CD4-positive, alpha-beta T cell treated with Interleukin-4 for 1 hour (primary cell): ENCODE data around the gene PRKAG2.

ENCODE experiments used
- DNase-seq, 2 donors: peaks; one replicate each; pipeline ENCODE4 v3.0.0-alpha.2; 2020 to 2022

PRKAG2 gene

DNA sequence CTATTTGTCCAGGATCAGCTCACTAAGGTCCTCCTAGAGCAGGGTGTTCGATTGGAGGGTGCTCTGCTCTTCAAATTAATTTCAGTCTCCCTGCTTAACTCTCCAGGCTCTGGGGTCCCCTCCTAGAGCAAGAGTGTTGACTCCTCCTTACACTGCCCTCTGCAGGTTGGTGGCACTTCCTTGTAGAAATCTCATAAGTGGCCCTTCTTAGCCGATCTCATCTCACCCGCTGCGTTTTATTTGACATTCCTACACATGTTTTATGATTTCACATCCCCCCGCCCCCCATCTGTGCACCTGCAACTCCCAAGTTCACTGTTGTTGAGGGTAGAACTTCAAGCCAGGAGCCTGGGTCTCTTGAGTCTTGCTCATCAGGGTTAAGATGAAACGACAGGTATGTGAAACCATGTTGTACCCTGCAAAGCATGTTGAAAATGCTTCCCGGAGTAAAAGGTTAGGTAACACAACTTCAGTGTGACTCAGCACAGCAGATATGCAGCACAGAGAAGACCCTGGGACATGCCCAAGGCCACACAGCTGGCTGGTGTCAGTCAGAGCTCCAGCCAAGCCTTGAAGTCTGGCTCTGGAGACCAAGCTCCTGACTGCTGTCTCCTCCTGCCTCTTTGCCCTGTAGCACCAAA is 171.2 kb downstream of the PRKAG2 start:
- DNase-seq = no peak

DNA sequence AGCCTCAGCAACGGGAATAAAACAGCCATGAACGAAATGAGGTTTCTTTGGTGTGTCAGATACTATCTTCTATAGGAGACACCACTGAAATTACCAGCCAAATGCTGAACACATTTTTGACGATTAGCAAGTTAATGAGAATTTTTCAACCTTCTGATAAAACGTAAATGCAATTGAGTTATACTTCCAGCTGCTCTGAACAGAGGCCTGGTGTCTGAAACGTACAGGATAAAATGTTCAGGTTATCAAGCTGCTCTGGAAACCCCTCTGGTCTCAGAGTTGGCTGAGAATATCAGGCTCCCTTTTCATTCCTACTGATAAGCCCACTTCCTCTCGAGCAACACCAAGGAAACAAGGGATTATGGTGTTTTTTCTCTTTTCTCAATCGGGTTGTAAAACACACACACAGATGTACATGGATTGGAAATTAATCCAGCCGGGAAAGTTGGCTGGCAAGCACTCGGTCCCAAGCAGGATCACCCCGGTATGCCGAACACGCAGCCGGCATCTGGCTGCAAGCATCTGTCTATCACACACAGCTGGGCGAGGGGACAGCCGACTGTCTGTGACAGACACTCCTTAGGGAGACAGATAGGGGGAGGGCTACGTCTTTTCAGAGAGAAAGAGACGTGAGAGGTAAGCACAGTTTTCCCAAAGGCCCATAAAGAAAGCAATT is 171.8 kb downstream of the PRKAG2 start:
- no peak for DNase-seq

DNA sequence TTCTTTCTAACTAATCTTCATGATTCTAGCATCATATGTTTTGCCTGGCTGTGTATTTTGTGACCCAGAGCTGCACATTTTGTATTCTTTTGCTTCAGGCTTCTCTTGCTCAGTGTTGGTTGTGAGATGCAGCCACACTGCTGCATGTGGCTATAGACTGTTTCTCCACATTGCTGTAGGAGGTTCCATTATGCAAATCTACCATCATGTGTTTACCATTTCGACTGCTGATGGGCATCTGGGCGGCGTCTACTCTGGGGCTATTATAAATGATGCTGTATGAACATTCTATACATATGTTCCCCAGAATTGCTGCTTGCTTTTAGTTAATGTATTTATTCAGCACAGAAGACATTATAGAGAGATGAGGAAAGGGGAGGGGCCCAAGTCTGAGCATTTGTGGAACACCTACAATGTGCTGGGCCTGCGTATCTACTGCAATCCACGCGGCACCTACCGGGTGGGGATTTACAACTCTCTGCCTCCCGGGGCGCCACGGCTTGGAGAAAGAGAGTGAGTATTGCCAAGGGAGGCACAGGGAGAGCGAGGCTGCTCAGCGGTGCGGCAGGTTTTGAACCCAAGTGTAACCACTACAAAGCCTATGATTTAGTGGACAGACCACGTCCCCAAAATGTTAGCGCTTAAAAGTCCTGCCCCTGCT is 172.5 kb downstream of the PRKAG2 start:
- DNase-seq = no peak

DNA sequence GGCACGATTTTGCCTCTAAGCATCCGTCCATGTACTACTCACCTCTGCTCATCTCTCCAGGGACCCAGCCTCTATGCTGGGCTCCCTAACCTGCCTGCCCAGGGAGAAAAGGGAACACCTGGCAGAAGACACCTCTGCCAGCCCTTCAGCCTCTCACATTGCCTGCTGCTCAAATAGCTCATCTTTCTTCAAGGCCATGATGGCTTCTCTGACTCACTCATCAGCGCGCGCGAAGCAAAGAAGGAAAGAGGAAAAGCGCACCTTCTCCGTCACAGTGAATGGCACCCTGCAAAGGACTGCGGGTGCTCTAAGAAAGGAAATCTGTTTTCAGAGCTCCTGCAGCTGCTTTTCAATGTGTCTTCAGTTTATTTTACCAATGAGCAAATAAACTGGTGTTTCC is 174.0 kb downstream of the PRKAG2 start:
- DNase-seq = no peak

DNA sequence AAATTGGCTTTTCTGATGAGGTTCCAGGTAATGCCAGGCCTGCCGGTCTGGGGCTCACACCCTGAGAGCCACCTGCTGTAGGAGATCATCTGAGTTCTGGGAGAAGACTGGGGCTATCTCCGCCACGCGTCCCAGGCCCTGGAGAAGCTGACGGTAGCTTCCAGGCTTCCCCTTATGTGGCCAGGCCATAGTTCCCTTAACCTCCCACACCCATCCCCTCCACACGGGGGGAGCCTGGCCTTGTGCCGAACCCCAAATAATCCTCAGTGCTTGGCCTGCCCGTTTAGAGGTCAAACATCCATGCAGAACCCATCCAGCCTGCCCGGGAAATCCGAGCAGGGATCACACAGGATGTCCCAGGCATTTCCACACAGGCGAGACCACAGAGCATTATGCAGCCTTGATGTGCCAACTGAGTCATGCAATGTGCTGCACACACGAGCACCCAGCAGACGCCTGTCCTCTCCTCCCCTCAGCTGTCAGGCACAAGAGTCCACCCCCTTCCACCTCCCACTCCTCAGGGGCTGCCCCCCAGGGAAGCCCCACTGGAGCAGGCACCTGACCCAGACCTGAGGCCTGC is 176.2 kb downstream of the PRKAG2 start:
- DNase-seq = no peak

DNA sequence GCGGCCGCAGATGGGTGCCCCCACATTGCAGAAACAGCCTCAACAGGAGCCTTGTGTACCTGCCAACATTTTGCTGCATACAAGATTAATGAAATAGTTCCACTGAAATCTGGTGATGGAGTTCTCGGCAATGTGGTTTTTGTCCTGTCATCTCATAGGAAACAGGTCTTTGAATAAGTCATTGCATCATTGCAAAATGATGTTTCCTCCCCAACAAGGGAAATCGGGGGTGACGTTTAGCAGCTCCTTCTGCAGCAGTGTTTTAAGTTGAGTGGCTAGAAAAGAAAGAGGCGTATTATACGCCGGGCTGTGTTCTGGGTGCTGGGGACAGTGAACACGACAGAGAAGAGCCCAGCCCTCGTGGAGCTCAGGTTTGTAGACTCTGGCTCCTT is 177.0 kb downstream of the PRKAG2 start:
- DNase-seq = peak in 1 of 2 donors; percentile 14

DNA sequence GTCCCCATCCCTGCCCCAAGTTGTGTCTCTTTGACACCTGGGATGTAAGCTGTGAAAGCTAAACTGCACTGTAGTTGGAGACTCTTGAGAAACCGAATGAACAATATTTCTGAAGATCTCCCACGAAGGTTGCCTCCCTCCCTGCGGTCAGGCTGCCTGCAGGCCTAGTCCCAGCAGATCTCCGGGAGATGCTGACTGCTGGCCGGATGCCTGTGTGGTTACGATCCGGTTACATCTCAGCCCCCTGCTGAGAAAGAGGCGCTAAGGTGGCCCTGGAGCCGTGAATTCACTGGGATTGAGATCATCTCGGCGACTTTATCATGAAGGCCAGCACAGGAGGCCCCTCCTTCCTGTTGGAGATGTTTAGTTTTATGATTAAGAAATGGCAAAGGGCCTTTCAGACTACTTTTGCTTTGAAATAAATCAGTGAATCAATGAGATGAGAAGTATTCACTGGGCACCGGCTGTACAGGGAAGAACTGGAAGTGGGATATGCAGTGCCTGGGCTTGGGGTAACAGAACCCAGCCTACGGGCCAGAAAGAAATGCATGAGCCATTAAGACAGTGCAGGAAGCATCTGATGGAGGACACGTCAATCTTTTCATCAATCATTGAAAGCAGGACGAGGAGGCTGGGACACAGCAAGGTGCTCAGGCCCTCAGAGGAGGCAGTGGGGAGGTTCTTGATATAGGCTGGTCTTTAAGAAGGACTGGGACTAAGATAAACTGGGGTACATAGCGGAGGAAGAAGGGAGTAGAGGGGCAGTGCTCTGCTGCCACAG is 177.6 kb downstream of the PRKAG2 start:
- DNase-seq = no peak

DNA sequence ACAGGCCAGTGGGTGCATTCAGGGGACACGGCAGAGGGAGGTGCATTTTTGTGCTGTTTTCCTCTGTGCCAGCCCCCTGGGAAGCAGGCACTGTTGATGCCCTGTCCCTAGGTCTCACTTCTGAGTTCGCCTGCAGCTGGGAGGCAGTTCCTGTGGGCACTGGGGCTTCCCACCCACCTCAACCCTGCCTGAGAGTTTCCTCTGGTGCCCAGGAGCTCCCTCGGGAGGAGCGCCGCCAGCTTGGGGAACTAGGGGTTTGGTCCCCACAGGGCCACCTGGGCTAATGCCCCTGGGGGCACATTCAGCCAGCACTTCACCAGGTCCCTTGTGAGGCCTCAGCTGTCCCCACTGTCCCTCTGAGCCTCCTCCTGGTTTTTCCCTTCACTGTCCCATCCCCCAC is 179.0 kb downstream of the PRKAG2 start:
- no peak for DNase-seq

DNA sequence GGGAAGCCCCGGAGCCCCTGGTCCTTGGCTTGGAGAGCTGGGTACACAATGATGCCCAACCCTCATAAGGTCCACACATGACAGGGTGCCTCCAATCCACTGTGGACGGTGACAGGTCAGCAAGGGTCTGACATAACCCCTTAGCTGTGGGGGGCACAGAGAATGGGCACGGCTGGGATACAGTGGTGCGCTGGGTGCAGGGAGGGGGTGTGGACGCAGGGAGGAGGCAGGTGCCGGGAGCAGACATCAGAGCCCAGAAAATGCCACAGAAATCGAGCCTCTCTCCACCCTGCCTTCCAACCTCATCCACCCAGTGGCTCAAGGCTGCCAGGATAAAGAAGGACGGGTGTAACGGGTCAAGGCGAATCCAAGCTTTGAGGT is 179.4 kb downstream of the PRKAG2 start:
- no peak for DNase-seq

DNA sequence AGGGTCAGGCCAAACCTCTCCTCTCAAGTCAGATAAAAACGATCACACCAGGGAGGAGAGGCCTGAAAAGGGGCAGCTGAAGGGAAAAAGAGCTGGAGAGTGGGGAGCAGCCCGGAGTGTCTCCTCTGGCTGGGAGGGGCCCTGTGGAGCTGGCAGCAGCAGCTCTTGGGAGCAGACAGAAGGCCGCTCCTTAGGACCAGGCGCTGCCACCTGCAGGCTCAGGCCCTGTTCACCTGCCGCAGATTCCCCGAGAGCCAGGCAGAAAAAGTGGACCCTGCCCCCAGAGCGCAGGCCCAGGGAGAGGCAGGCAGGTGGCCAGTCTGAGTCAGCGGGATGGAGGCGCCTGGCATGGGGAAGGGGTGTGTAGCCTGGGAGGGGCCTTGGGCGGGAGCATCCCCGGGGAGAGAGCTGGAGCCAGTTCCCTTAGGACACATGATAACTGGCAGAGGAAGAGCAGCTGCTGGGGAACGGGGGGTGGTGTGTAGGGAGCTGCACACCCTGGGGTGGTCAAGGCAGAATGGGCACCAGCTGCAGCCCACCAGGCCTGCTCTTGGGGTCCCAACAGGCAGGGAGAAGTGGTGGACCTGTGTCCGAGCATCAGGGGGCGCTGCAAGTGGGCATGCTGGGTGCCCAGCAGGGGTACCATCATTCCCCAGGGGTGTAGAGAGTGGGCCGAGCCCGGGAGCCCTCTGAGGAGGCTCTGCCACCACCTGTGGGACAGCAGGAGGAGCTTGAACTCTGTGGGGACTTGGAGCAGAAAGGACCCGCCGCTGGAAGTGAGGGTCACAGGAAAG is 180.0 kb downstream of the PRKAG2 start:
- no peak for DNase-seq

DNA sequence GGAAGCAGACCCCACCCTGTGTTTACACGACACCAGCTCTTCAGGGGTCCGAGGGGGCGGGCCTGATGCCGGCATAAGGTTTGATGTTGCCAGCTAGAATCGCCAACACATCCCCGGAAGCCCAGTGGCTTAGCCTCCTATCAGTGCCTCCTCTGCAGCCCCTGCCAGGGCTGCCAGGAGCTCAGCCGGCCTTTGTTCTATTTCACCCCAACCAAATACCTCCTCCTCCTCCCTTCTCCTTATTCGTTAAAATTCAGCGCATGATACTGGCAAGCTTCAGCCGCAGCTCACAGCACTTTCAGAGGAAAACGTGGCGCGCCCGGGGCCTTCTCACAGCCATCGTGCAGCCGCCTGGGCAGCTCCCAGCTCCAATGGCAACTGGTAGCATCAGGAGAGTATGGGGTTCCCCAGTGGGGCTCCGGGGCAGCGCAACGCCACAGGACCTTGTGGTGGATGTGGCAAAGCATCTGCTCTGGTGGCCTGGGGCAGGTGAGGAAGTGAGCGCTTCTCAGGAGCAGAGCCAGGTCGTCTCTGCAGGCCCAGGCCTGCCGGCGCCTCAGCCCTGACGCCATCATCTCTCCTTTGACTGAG is 180.9 kb downstream of the PRKAG2 start:
- no peak for DNase-seq

DNA sequence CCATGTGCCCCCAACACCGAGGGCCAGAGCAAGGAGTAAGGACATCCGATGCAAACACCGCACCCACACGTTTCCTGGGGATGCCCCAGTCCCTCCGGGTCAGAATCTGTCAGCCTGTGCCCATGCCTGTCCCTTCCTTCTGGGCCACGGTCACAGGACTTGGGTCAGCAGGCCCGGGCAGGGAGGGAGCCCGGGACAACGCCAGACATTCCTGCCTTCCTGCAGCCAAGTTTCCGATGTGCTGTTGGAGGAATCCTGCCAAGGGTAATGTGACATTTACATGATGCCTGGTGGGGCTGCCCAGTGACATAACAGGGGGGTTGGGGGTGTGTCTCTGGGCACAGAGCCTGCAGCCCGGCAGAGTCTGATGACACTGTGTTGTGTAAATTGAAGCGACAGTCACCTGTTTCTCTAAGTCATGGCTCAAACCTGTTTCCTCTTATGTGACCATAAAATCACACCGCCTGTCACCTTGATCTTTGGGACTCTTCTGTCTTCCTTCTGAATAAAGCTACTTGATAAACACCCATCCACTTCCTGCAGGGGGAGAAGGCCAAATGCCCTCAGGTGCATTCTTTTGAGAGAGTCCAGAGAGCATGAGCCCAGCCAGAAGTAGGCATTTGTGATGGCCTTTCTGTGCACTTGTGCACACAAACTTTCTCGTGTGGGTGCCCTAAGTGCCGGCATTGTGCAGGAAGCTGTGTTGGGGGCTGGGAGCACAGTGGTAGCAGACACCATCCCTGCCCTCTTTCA is 181.9 kb downstream of the PRKAG2 start:
- DNase-seq = no peak

DNA sequence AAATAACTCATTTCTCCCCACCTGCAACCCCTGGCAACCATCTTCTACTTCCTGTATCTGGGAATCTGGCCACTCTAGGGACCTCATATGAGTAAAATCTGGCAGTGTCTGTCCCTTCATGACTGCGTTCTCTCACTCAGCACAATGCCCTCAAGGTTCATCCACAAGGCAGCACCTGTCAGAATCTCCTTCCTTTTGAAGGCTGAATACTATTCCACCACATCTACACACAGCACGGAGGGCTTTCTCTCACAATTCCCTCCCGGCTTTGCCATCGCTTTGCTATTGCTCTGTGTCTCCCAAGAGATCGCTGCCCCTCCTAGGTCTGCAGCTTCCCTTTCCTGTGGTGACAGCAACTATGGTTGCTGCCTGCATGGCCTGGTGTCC is 182.5 kb downstream of the PRKAG2 start:
- no peak for DNase-seq

DNA sequence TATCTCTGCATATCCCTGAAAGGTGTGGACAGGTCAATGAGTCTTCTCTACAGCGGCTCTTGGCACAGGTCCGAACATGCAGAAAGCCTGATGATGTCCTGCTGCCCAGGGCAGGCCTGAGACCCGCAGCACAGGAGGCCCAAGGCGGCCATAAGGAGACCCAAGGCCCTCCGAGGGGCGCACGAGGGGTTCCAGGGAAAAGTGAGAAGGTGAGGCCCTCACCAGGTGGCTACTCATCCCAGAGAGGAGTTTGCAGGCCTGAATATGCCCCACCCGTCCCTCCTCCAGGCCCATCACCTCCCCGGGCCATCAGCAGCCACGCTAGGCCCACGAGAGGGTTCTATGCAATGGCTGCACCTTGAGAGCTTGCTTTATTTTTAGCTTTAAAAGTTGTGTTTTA is 183.8 kb downstream of the PRKAG2 start:
- DNase-seq = no peak

DNA sequence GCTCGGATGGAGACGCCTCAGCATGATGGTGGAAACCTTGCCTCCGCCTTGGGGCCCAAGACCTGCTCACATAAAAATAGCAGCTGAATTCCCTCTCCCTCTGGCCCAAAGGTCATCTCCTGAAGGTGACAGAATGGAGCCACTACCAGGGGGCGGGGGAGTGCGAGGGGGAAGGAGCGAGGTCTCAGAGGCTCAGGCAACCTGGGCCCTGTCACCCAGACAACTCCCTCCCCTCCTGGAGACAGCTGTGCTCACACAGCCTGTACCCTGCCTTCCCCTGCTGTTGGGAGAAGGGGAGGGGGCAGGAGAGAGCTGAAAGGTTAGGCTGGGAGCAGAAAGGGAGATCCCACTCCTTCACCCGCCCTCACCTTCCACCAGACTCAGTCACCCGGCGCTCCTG is 184.2 kb downstream of the PRKAG2 start:
- no peak for DNase-seq

DNA sequence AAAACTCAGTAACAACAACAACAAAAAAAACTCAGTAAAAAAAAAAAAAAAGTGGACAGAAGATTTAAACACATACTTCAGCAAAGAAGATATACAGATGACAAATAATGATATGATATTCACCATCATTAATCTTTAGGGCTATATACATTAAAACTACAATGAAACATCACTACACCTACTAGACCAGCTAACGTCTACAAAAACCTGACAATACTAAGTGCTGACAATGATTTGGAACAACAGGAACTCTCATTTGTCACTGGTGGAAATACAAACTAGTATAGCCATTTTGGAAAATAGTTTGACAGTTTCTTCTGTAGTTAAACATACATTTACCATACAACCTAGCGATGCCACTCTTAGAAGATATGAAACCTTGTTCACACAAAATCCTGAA is 185.5 kb downstream of the PRKAG2 start:
- no peak for DNase-seq

DNA sequence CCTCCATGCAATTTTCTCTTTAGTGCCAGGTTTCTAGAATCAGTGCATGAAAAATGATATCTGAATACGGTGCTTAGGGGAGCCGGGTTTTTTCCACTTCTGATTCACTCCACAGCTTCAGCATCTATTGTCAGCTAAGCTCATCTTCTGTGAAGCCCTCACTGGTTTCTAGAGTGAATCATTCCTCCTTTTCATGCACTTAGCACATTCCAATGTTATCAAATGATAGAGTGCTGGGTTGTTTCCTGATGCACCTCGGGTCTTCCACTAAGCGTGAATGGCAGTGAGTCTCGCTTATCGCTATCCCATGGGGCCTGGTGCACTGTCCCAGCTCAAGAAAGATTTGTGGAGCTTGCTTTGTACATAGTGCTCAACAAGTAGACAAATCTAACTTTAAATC is 186.3 kb downstream of the PRKAG2 start:
- no peak for DNase-seq

DNA sequence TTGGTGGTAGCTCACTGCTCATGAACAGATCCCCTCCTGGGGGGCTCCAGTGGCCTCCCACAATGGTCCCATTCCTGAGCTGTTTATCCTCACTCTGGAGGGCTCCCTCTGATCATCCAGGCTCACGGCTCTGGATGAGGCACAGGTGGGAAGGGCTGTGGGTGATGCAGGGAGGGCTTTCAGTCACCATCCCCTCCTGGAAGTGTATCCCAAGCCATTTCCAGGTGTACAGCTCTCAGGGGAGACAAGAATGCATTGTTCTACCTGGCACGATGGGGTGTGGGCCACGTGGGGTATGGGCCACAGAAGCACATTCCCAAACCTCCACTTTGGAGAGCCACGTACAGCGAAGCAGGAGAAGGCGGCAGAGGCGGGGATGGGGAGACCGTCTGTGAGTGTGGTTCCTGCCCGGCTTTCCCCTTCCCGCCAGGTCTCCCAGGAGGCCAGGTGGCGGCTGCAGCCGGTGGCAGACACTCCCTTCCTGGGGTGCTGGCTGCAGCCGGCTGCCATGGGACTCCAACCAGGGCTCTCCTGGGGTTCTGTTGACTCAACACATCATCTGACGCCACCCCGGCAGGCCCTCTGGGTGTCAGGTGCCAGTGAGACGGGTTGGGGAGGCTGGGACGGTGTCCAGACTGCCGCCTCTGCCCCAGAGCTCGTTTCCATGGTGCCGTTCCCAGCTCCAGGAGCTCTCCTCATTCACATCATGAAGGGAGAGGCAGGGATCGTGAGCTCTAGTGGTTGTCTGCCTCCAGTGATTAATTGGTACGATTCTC is 187.5 kb downstream of the PRKAG2 start:
- no peak for DNase-seq

DNA sequence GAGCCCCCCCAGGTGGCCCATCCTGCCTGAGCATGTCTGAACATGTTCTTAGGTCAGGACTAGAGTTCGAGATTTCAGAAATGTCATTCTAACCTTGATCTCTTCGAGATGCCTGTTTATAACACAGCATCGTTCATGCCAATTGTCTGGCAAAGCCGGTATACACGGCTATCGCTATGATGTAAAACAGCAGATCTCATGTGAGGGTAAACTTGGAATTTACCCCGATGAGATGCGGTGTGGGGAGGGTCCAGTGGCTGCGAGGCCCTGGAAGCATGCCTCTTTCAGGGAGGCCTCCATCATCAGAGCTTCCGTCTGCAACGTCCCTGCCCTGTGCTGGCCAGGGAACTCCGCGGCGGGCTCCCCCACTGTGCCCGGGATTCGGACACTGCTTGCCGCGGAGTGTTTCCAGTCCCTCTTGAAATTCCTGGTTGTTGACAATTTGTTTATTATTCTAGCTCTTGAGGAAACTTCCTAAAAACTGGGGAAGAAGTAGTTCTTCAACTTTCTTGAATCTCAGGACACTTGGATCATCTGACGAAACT is 188.6 kb downstream of the PRKAG2 start:
- no peak for DNase-seq
